Activated naive CD4-positive, alpha-beta T cell treated with Interleukin-2 at 50 U/mL for 16 hours (primary cell): ENCODE measurements around the gene SMOC1.

Source experiments
- DNase-seq: peaks from one replicate; pipeline ENCODE4 v3.0.0-alpha.2; 2020

SMOC1 gene

DNA sequence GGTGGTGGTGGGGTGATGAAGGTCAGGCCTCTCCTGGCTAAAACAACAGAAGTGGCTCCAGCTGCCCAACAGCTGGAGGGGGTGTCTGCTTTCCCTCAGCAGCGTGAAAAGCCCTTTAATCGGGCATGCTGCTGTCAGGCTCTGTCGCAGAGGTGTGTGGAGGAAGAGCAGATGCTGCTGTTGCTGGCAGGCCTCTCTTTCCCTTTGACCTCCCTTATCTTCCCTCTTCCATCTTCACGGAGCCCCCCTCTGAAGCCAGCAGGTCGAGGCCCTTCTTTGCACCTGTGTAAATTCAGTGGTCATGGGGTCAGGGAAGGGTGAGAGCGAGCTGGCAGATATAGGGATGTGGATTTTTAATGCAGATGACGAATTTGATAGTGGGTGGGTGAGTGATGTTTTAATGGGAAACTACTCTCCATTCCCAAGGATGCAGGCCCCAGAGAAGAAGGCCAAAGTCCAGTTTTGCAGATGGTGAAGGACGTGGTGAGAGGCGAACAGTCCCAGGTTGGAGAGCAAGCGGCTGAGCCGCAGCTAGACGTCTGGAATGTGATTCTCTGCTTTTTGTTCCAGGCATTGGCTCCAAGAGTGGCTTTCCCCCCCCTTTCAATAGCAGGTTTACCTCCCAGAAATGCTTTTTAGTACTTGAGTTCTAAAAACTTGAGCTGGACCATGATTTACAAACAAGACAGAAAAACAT is 64.0 kb downstream of the SMOC1 start:
- DNase-seq, result no peak

DNA sequence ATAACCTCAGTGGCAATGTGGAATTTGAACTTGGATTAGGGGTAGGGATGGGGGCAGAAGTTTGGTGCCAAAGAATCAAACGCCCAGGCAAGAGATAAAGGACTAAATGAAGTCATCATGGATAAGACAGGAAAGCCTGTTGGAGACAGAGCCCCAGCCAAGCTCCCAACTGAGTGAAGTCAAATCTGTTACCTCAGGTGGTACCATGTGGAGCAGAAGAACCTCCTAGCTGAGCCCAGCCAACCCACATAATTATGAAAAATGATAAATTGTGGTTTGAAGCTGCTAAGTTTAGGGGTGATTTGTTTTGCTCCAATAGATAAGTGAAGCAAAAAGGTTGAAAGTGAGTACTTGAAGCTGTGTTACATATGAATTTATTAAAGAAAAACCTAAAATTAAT is 66.1 kb downstream of the SMOC1 start:
- DNase-seq, result no peak

DNA sequence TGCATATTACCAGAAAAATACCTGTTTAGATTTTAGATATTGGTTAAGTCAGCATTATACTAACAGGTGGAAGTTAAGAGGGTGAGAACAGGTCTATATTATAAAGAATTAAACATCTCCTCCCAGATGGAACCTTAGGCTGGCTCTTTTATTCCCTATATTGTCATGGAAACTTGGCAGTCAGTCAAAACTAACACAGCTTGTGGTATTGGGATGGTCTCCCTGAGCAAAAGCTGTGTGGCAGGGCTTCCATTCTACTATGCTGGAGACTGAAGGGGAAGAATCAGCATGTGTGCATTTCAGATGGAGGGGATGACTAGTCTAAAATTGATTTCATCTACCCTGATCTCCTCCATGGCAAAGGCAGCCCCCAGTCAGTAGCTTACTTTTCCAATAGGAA is 66.7 kb downstream of the SMOC1 start:
- DNase-seq, result no peak

DNA sequence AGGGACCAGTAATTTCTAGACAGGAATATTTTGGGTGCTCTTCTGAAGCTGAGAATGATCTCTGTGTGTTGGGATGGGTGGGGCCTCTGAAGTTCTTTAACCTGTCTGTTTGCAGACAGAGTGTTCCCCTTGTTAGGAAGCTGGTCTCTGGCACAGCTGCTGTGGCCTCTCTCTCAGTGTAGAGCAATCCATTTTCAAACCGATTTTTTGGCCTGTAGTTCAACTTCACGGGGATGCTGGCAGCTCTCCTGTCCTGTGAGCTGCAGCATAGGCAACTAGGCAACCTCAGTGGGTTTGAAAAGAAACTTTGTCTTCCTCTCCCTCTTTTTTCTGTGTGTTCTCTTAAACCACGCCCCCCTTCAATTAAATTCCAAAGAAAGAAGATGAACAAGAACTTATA is 69.1 kb downstream of the SMOC1 start:
- no peak for DNase-seq

DNA sequence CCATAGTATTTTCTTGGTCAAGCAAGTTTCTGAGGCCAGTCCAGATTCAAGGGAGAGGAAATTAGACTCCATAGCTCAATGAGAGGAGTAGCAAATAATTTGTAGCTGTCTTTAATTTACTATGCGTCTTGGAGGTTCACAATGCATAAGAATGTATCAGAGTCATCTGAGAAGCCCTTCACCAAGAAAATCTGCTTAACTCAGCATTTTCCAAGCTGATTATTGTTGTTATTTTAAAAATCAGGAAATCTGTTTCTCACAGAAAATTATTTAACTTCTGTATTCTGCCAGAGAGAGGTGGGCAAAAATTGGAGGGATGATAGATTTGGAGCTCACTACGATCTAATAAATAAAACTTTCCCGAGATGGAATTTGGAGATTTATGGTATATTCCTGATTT is 72.0 kb downstream of the SMOC1 start:
- DNase-seq, result no peak

DNA sequence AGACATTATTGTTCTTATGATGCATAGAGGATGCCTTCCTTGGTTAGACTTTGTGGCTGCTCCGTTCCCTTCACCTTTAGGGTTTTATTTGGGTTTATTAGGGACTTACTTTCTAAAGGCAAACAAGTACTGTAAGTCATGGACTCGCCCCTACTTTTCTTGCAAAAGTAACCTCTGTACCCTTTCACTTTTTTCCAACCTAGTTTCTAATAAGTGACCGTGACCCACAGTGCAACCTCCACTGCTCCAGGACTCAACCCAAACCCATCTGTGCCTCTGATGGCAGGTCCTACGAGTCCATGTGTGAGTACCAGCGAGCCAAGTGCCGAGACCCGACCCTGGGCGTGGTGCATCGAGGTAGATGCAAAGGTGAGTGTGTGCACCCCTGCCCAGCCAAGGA is 72.7 kb downstream of the SMOC1 start:
- no peak for DNase-seq

DNA sequence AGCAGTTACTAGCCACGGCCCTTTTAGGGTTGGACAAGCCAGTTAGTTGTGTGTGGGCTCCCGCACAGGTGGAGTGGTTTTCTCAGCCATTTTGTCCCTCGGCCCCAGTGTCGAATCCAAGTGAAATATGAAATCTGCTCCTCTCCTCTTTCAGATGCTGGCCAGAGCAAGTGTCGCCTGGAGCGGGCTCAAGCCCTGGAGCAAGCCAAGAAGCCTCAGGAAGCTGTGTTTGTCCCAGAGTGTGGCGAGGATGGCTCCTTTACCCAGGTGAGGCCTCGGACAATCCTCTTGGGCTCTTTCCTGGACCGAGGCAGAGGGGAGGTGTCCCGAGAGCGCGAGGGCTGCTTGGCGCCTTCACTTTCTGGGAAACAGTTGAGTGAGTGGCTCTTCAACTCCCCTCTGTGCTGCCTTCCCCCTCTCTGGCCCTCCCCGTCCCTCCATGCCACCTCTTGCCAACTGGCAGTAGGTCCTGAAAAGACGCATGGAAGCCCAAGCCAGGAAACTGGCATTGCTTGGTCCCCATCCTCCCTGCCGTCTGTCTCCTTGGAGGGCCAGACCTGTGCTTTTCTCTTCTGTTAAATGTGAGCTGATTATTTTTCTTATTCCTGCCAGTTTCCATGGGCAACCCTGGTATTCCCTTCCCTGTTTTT is 74.2 kb downstream of the SMOC1 start:
- no peak for DNase-seq

DNA sequence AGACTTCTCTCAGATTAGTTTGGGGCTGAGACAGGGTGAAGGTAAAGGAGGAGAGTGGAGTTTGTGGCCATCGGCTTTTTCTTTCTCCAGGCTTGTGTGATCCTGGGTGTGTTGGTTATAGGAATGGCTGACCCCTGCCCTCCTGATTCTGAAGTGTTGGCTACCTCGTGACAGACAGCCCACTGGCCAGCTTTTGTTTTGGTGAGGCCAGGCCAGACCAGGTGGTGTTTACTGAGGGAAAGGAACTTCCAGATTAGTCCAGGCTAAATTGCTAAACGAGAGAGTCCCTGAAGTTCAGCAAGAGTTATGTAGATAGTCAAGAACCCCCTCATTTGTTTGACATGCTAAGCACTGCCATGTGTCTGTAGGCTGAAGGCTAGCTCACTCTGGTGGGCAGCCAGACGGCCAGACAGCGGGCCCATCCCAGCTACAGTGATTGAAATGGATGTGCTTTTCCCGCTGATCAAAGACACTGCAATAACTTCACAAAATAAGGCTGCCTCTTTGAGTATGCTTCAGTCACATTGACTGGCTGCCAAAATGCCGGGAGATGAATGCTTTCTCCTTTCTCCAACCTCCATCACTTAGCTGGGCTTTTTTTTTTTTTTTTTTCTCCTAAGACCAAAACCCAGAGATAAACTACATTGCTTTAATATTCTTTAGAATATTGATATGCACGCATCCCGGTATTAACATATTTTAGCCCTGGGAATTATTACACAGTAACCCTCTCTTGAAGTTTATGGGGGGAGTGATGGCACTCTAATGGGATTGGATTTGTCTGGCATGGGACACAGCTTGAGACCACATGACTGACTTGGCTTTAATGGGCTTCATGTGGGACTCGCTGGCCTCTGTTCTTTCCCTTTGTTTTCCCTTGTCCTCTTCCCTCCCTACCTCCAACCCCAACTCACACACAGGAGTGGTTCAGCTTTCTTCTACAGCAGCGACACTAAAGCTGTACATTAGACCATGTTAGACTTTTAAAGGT is 76.9 kb downstream of the SMOC1 start:
- no peak for DNase-seq

DNA sequence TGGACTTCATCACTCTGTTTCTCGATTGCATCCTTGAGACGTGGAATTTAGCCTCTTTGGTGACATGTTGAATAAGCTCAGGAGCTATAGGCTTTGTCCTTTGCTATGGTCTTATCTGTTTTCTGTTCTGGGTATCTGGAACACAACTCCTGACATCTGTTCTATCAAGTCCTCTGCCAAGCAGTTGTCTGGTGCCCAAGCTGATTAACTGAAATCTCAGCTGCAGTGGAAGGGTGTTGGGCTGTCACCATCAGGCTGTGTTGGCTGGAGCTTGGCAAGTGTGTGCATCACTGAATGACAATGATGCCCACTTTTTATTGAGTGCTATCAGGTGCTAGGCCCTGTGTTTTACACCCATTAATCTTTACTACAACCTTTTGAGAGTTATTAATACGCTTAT is 77.8 kb downstream of the SMOC1 start:
- no peak for DNase-seq

DNA sequence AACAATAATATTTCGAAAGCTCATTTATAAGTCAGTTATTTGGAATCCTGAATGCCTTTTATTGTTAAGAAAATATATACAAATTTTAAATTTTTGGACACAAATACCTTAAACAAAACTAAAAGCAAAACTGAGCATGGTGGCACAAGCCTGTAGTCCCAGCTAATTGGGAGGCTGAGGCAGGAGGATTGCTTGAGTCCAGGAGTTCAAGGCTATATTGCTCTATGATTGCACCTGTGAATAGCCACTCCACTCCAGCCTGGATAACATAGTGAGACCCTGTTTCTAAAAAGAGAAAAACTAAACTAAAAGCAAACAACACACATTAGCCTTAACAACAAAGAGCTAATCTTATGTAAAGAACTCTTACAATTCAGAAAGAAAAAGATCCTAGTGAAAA is 78.8 kb downstream of the SMOC1 start:
- DNase-seq, result no peak

DNA sequence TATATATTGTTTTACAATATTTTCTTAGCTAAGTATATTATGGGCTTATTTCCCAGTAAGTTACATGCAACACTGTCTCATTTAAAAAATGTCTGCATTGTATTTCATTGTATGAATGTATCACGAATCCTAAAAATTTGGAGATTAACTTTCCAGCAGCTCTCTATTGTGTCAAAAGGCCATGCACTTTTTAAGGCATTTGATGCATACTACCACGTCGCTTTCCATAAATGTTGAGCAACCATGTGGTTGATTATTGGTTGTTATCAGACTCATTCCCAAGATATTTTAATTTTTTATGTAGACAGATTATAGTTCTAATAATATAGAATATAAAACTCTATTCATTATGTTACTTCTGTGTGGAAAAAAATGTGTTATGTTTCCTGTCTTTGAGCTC is 79.9 kb downstream of the SMOC1 start:
- no peak for DNase-seq

DNA sequence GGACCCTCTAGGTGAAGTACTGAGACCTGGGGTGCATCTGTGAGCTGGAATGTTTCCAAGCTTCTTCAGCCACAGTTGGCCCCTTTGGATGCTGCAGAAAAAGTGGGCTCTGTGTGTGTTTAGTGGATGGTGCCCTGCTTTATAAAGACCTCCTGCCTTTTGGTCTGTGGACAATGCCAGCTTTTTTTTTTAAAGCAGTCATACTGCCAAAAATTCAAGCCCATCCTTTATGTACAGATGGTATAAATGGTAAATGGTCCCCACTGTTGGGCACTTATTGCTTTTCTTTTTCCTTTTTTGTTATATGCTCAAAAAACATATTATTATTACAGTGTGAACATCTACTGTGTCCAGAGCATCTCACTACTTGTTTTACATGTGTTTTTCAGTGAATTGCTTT is 81.1 kb downstream of the SMOC1 start:
- no peak for DNase-seq

DNA sequence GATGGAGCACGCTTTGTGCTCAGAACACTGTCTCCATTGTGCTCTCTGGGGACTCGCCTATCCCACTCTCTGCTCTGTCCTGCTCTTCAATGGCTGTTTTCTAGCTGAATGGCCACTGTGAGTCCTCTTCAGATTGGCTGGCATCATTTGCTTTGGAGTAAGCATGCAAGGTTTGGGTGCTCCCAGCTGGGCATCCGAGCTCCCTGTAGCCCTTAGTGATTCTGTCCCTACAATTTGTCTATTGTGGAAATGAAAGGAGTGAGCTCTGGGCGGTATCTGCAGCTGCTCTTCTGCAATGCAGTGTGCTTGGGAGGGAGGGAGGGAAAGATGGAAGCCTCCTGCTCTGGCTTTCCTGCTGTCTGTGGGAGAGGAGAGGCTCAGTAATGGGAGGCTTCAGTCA is 84.8 kb downstream of the SMOC1 start:
- no peak for DNase-seq

DNA sequence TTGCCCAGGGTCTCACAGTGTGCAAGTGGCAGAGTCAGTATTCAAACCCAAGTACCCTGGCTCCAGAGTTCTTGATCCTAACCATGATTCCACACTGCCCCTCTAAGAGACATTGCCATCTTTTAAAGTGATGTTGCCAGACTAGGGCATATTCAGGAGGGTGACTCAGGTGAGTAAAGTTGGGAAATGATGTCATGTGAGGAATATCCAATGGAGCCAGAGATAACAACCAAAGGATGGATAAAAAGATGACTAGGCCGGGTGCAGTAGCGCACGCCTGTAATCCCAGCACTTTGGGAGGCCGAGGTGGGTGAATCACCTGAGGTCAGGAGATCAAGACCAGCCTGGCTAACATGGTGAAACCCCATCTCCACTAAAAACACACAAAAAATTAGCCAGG is 85.6 kb downstream of the SMOC1 start:
- no peak for DNase-seq

DNA sequence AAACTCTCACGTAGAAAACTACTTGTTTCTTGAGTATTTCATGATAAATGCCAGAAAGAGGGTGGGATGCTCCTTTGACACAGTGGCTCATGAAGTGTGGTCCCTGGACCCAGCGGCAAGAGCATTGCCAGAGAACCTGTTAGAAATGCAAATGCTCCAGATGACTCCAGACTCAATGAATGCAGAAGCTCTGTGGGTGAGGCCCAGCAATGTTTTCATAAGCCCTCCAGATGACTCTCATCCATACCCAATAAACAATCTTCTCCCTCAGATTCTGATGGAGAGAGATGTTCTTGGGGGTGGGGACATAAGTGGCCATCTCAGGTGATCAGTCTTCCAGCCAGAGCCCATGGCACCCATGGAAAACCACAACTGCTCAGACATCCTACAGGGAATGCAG is 88.9 kb downstream of the SMOC1 start:
- DNase-seq, result no peak

DNA sequence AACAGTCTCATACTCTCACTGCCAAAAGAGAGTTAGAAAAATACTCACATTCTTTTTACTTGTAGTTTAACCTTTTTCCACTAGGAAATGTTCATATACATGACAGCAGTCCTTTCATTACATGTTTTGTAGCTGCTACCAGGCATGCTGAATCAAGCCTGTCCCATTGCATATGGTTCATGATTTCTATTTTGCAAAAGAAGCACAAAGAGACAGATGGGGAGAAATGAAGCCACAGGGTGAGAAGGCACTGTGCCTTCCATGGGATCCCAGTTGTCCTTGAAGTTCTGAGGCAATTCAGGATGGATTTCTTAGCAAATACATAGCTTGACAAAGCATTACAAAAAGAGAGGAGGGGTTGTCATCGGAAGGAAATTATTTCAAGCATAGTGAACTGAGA is 89.5 kb downstream of the SMOC1 start:
- no peak for DNase-seq

DNA sequence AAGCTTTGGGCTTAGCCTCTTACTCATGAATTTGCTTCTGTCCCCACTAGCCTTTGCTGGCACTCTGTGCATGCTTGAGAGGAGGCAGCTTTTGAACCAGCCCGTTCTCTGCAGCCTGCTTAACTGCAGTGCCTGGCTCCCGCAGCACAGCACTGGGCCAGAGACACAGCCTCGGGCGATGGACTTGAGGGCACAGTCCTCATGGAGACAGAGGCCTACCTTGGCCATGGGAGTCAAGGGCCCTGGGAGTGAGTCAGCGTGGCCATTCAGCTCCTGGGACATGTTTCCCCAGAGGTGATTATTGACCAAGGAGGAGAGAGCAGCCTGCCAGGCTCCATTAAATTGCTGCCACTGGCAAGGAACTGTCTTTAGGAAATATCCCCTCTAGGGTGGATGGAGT is 93.5 kb downstream of the SMOC1 start:
- no peak for DNase-seq

DNA sequence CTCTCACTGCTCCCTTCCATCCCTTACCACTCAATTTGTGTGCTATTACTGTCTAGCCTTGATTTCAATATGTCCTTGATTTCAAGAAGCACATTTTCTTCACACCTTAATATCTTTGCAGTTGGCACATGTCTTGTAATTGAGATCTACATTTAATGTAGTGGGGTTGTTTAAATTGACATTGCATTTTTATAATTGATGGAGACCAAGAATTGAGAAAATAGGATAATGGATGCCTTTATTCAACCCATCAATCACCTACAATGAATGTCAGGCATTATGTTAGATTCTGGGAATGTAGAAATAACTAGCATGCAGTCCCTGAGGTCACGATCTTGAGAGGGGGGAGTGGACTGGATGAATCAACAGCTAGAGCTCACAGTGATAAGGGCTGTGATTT is 94.6 kb downstream of the SMOC1 start:
- no peak for DNase-seq

DNA sequence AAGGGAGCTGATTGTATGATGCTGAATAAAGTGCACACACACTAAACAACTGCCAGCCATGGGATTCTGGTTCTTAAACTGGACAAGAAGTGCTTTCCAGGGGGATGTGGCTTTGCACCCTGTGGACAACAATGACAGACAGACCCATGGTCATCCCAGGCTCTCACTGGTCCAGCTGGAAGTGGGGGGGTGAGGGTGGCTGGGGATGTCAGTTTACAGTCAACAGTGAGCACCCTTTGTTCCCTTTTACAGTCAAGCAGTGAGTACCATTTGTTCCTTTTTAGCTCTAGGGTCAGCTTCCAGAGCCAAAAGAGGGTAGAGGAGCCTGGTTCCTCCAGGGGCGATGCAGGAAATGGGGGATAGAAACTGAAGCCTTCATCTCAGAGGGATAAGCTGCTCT is 100.7 kb downstream of the SMOC1 start:
- no peak for DNase-seq

DNA sequence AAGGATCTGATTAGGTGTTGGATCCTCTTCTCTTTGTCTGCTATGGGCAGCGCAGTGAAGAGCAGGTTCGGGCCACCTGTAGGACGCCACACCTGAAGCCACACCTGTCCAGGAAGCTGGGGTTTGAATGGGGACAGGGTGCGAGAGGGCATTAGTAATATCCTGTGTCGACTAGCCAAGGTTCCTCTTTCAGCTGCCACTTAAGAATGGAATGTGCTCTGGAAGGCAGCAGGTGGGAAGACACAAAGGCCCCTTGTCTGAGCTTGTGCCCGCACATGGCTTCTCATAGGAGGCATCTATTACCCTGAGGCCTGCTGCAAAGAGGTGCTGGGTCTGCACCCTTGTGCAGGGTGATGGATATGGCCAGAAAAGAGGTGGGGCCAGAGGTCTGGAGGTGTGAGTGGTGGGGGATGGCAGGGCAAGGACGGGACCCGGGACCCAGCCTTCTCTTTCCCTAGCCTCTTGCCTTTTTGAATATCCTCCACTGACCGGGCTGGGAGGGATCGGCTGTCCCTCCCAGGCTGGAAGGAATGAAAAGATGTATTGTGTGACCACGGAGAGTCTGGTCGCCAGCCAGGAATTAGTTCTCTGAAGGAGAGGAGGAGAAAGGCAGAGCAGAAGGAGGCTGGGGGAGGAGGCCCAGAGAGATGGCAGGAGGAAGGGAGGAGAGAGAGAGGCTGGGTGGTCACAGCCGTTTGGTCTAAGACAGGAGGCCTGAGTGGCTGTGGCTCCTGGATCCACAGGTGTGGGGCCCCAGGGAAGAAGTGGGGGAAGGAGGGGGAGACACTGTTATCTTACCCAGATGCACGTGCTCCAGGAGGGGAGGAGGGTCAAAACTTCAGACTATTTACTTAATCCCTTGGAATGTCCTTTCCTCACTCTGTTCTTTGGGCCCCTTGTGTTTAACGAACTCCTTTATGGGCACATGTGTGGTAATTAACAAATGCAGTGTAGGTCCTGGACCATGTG is 101.5 kb downstream of the SMOC1 start:
- DNase-seq, result no peak

DNA sequence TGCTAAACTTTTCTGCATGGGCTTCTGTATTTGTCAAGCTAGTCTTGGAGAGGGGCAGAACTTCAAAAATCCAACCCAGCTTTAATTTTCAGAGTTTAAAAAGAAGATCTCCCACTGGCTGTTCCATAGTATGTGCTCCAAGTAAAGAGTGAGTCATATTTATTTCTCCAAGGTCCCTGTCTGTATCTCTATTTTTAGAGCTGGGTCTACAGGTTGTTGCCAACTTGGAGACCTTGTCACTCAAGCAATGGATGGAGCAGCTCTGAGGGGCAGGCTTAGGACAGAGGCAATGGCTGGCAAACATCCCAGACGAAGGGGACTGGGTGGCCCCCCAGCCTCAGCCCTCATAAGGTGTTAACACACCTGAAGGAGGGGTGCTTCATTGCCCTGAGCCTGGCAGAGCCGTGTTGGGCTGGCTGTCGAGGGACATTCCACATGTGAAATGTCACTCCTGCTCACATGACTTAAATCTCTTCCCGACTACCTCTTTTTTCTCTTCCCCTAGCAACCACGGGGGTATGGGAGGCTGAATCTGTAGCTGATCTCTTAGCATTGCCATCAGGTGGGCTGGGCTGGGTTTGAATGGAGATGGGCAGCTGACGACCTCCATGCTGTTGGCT is 103.1 kb downstream of the SMOC1 start:
- no peak for DNase-seq

DNA sequence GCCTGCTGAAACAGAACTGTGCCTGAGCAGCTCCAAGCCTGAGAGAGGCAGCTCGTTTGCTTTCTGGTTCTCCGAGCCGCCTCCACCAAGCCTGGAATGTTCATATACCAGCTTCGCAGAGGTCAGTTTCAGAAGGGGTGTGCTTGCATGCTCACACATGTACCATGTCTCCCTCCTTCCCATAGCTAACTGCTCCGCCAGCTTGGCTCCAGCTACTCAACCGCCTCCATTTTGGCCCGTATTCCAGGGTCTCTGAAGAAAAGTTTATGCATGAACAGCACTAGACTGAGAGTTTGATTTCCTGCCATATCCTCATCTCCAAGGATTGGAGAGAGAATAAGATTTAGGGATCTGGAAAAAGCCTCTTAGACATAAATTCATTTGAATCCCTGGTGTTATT is 103.7 kb downstream of the SMOC1 start:
- DNase-seq, result no peak
